Fibroblast of mammary gland (primary cell): ENCODE data around the gene KCNK17.

Experiments
- DNase-seq: peaks from one replicate; pipeline ENCODE4 v3.0.0-alpha.2; 2010; ENCODE audit warnings: low read depth
- H3K4me3 ChIP-seq: 2 replicates; pipeline ENCODE4 v1.5.1; 2011; ENCODE audit warnings: low read depth, mild to moderate bottlenecking, low read length, moderate library complexity; ENCODE audit not compliant: control insufficient read depth
- CTCF ChIP-seq: conservative IDR thresholded peaks from 2 replicates; pipeline ENCODE4 v1.5.1; 2011; ENCODE audit warnings: low read depth, low read length, inconsistent platforms; ENCODE audit not compliant: control insufficient read depth, insufficient read depth

The KCNK17 gene

GRCh38 chr6:39274903-39275302, 39.3 kb downstream of the KCNK17 start:
- no peak for TF ChIP-seq CTCF
- DNase-seq, result no peak
- H3K4me3 ChIP-seq, result no peak overlapping the region

GRCh38 chr6:39274471-39274870, 39.7 kb downstream of the KCNK17 start:
- no peak for TF ChIP-seq CTCF
- no peak overlapping the region for H3K4me3 ChIP-seq
- no peak for DNase-seq

GRCh38 chr6:39273406-39273821, 40.8 kb downstream of the KCNK17 start:
- DNase-seq, result no peak
- no peak for TF ChIP-seq CTCF
- no peak overlapping the region for H3K4me3 ChIP-seq

GRCh38 chr6:39269961-39270360, 44.3 kb downstream of the KCNK17 start:
- H3K4me3 ChIP-seq, result no peak overlapping the region
- DNase-seq, result no peak
- TF ChIP-seq CTCF, result no peak

GRCh38 chr6:39268721-39269120, 45.5 kb downstream of the KCNK17 start:
- DNase-seq, result no peak
- TF ChIP-seq CTCF, result no peak
- H3K4me3 ChIP-seq, result no peak overlapping the region

- H3K4me3 ChIP-seq, result no peak overlapping the region
- DNase-seq, result no peak
Observed at GRCh38 chr6:39268171-39268570, 46.0 kb downstream of the KCNK17 start.

More at GRCh38 chr6:39268171-39268570, 46.0 kb downstream of the KCNK17 start:
- TF ChIP-seq CTCF, result no peak
